Activated gamma-delta T cell treated with Interleukin-2 at 50 U/mL for 16 hours (primary cell): ENCODE results near the gene MYO5B.
"Not testable (repeated sequence)": the region's sequence is repeated elsewhere in the genome, so short reads cannot be mapped to it uniquely, and the experiment has no call there.

Experiments used
- DNase-seq: peaks from one replicate; pipeline ENCODE4 v3.0.0-alpha.2; 2020

MYO5B gene

GRCh38 chr18:50096766-50097435 lies 98.0 kb downstream of the MYO5B start:
- DNase-seq, result no peak

- DNase-seq, result not testable (repeated sequence)
These were observed 100.2 kb downstream of the MYO5B start for GRCh38 chr18:50094786-50095185.

GRCh38 chr18:50094221-50094773 lies 100.7 kb downstream of the MYO5B start:
- DNase-seq, result no peak

GRCh38 chr18:50093366-50094064 lies 101.4 kb downstream of the MYO5B start:
- no peak for DNase-seq

GRCh38 chr18:50092245-50092805 lies 102.6 kb downstream of the MYO5B start:
- DNase-seq, result no peak

GRCh38 chr18:50091509-50092244 lies 103.3 kb downstream of the MYO5B start:
- no peak for DNase-seq

GRCh38 chr18:50090370-50091312 lies 104.3 kb downstream of the MYO5B start:
- DNase-seq, result no peak

- no peak for DNase-seq
These were observed 105.2 kb downstream of the MYO5B start for GRCh38 chr18:50089702-50090101.

GRCh38 chr18:50083708-50084107 lies 111.2 kb downstream of the MYO5B start:
- DNase-seq, result no peak

- DNase-seq, result no peak
These were observed 113.9 kb downstream of the MYO5B start for GRCh38 chr18:50080932-50081560.

- DNase-seq, result no peak
These were observed 114.6 kb downstream of the MYO5B start for GRCh38 chr18:50080316-50080715.

- DNase-seq, result no peak
These were observed 115.2 kb downstream of the MYO5B start for GRCh38 chr18:50079571-50080295.

GRCh38 chr18:50076277-50076676 lies 118.7 kb downstream of the MYO5B start:
- no peak for DNase-seq

GRCh38 chr18:50075772-50076171 lies 119.2 kb downstream of the MYO5B start:
- no peak for DNase-seq

GRCh38 chr18:50074404-50074803 lies 120.5 kb downstream of the MYO5B start:
- no peak for DNase-seq

GRCh38 chr18:50073319-50073718 lies 121.6 kb downstream of the MYO5B start:
- no peak for DNase-seq

- DNase-seq, result no peak
These were observed 122.8 kb downstream of the MYO5B start for GRCh38 chr18:50072146-50072545.

GRCh38 chr18:50071397-50071796 lies 123.5 kb downstream of the MYO5B start:
- DNase-seq, result no peak

- DNase-seq, result no peak
These were observed 125.5 kb downstream of the MYO5B start for GRCh38 chr18:50069422-50069821.

GRCh38 chr18:50065527-50065926 lies 129.4 kb downstream of the MYO5B start:
- DNase-seq, result no peak

- DNase-seq, result no peak
These were observed 129.9 kb downstream of the MYO5B start for GRCh38 chr18:50065039-50065438.
